Trophoblast cell (in vitro differentiated cells and primary cell): ENCODE measurements around the gene DENND4B.

Source experiments
- DNase-seq, 2 donors: peaks; one replicate each; pipeline ENCODE4 v3.0.0-alpha.2; 2016
- H2AFZ ChIP-seq: 2 replicates; pipeline ENCODE4 v1.6.1; 2013; ENCODE audit warnings: low read length, moderate library complexity, mild to moderate bottlenecking; ENCODE audit not compliant: insufficient read depth, poor library complexity
- H2AK5ac ChIP-seq: 2 replicates; pipeline ENCODE4 v1.6.1; 2013; ENCODE audit warnings: mild to moderate bottlenecking, low read length
- H2BK120ac ChIP-seq: 2 replicates; pipeline ENCODE4 v1.6.1; 2013; ENCODE audit warnings: low read length, mild to moderate bottlenecking, moderate library complexity; ENCODE audit not compliant: insufficient read depth, poor library complexity
- H2BK12ac ChIP-seq: 2 replicates; pipeline ENCODE4 v1.6.1; 2013; ENCODE audit warnings: mild to moderate bottlenecking, low read length, moderate library complexity
- H2BK5ac ChIP-seq: 2 replicates; pipeline ENCODE4 v1.6.1; 2013; ENCODE audit warnings: low read length, low read depth, moderate library complexity, mild to moderate bottlenecking; ENCODE audit not compliant: poor library complexity
- H3K14ac ChIP-seq: 2 replicates; pipeline ENCODE4 v1.6.1; 2013; ENCODE audit warnings: mild to moderate bottlenecking, low read length
- H3K18ac ChIP-seq: 2 replicates; pipeline ENCODE4 v1.6.1; 2013; ENCODE audit warnings: mild to moderate bottlenecking, low read length
- H3K23ac ChIP-seq: 2 replicates; pipeline ENCODE4 v1.6.1; 2013; ENCODE audit warnings: low read length
- H3K27ac ChIP-seq: 2 replicates; pipeline ENCODE4 v1.5.1; 2013; ENCODE audit warnings: low read depth, mild to moderate bottlenecking, inconsistent platforms, low read length, moderate library complexity
- H3K27me3 ChIP-seq: 2 replicates; pipeline ENCODE4 v1.6.1; 2013; ENCODE audit warnings: inconsistent platforms, mild to moderate bottlenecking, low read length, moderate library complexity; ENCODE audit not compliant: insufficient read depth
- H3K36me3 ChIP-seq, 2 experiments: 1 replicate in 1 of 2; 2 replicates in 1 of 2; pipeline ENCODE4 v1.6.1; 2013; ENCODE audit warnings: low read length in 2 of 2, mild to moderate bottlenecking in 2 of 2, moderate library complexity in 1 of 2; ENCODE audit not compliant: insufficient read depth in 2 of 2, control insufficient read depth in 1 of 2
- H3K4ac ChIP-seq: 2 replicates; pipeline ENCODE4 v1.6.1; 2013; ENCODE audit warnings: low read depth, mild to moderate bottlenecking, low read length, moderate library complexity
- H3K4me1 ChIP-seq, 2 experiments: 1 replicate in 1 of 2; 2 replicates in 1 of 2; pipeline ENCODE4 v1.6.1; 2013; ENCODE audit warnings: low read length in 2 of 2, mild to moderate bottlenecking in 2 of 2, moderate library complexity in 1 of 2; ENCODE audit not compliant: insufficient read depth in 2 of 2, control insufficient read depth in 1 of 2
- H3K4me2 ChIP-seq: 2 replicates; pipeline ENCODE4 v1.6.1; 2013; ENCODE audit warnings: inconsistent platforms, mild to moderate bottlenecking, low read length, moderate library complexity
- H3K4me3 ChIP-seq: 2 replicates; pipeline ENCODE4 v1.5.1; 2013; ENCODE audit warnings: mild to moderate bottlenecking, low read depth, low read length, inconsistent platforms
- H3K79me1 ChIP-seq: one replicate; pipeline ENCODE4 v1.6.1; 2013; ENCODE audit warnings: low read length
- H3K79me2 ChIP-seq: 2 replicates; pipeline ENCODE4 v1.6.1; 2013; ENCODE audit warnings: low read length, mild to moderate bottlenecking; ENCODE audit not compliant: control insufficient read depth, insufficient read depth, poor library complexity
- H3K9ac ChIP-seq: 2 replicates; pipeline ENCODE4 v1.6.1; 2013; ENCODE audit warnings: mild to moderate bottlenecking, low read length
- H3K9me3 ChIP-seq: 2 replicates; pipeline ENCODE4 v1.6.1; 2013; ENCODE audit warnings: low read depth, mild to moderate bottlenecking, control low read depth, inconsistent platforms, low read length; ENCODE audit not compliant: insufficient read depth
- H4K12ac ChIP-seq: 2 replicates; pipeline ENCODE4 v1.6.1; 2013; ENCODE audit warnings: low read depth, mild to moderate bottlenecking, low read length, moderate library complexity
- H4K8ac ChIP-seq: 2 replicates; pipeline ENCODE4 v1.6.1; 2013; ENCODE audit warnings: low read depth, mild to moderate bottlenecking, low read length, moderate library complexity
- H4K91ac ChIP-seq: one replicate; pipeline ENCODE4 v1.6.1; 2013; ENCODE audit warnings: low read depth, mild to moderate bottlenecking, low read length, moderate library complexity
- WGBS: extraction: QIAGEN DNeasy Blood & Tissue Kit; methylation state at CpG from one replicate; pipeline ENCODE4 v1.1.7; 2013; ENCODE audit warnings: missing lambda C conversion rate; ENCODE audit not compliant: insufficient read length, insufficient coverage; ENCODE audit errors: extremely low coverage; 5-methylcytosine and 5-hydroxymethylcytosine counted together

Gene DENND4B

DNA sequence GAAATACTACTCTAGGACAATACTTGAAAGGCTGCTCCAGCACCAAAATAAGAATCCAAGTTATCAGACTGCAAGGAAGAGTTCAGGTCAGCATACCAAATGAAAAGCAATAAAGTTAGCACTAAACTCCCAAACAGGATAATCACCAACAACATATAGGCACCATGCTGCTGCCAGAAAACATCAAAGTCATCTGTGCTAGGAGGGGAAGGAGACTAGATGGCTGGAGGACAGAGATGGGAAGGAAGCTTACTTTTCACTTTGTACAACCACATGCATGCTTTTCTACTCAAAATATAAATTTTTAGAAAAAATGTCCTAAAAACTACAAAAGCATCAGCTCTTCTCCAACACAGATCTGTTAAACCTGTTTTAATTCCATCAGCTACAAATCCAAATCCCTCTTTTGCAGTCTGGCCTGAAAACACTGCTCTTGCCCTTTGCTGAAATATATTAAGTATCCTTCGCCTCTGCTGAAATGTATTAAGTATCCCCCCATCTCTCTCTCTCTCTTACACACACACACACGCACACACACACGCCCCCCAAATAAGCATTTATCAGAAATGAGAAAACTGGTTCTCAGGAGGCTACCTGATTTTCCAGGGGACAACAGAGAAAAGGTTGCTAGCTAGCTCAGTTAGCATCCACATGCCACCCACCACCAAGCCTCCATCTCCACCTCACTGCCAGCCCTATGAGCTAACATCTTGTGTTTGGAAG lies 25.3 kb downstream of the DENND4B start:
- Histone ChIP-seq H3K4me3 (peak overlapping the region; percentile 93), H3K23ac (no peak overlapping the region), H2BK5ac (peak overlapping the region; percentile 27), H3K4ac (peak overlapping the region; percentile 88), H2BK120ac (no peak overlapping the region), H2AFZ (no peak overlapping the region), H3K18ac (no peak overlapping the region), H3K36me3 (peaks cover 0 to 4% of the 10 kb centered on the region in 2 experiments), H4K91ac (no peak overlapping the region), H4K8ac (no peak overlapping the region), H3K4me1 (peaks cover 8 to 9% of the 10 kb centered on the region in 2 experiments), H4K12ac (no peak overlapping the region), H3K9ac (no peak overlapping the region), H3K27me3 (no peaks in the 10 kb centered on the region), H3K27ac (no peak overlapping the region), H3K4me2 (peak overlapping the region; percentile 86), H3K14ac (peak overlapping the region; percentile 31), H3K79me2 (peaks cover 21% of the 10 kb centered on the region), H2AK5ac (no peak overlapping the region), H2BK12ac (no peak overlapping the region), H3K79me1 (peaks cover 14% of the 10 kb centered on the region), H3K9me3 (no peaks in the 10 kb centered on the region)
- WGBS: no CpG with 5 or more reads among the region's 3 CpGs
- DNase-seq: no peak

- peaks cover 0 to 6% of the 10 kb centered on the region in 2 experiments for H3K36me3 ChIP-seq
- no peak overlapping the region for H3K9ac ChIP-seq
- H3K79me2 ChIP-seq: peaks cover 21% of the 10 kb centered on the region
- H3K18ac ChIP-seq: no peak overlapping the region
- H2BK5ac ChIP-seq: no peak overlapping the region
- no CpG with 5 or more reads among the region's 4 CpGs for WGBS
- H4K91ac ChIP-seq: no peak overlapping the region
- no peaks in the 10 kb centered on the region for H3K27me3 ChIP-seq
- no peak overlapping the region for H3K23ac ChIP-seq
- peak overlapping the region; percentile 91 for H3K4ac ChIP-seq
- H3K79me1 ChIP-seq: peaks cover 14% of the 10 kb centered on the region
- H3K4me2 ChIP-seq: peak overlapping the region; percentile 4
- no peaks in the 10 kb centered on the region for H3K9me3 ChIP-seq
- no peak overlapping the region for H4K8ac ChIP-seq
- no peak overlapping the region for H2AFZ ChIP-seq
- H2BK12ac ChIP-seq: no peak overlapping the region
- no peak overlapping the region for H3K14ac ChIP-seq
- H3K27ac ChIP-seq: no peak overlapping the region
- no peak overlapping the region for H3K4me3 ChIP-seq
- no peak overlapping the region for H2AK5ac ChIP-seq
- DNase-seq: no peak
- H2BK120ac ChIP-seq: no peak overlapping the region
- H3K4me1 ChIP-seq: peaks cover 8 to 9% of the 10 kb centered on the region in 2 experiments
- no peak overlapping the region for H4K12ac ChIP-seq
Observed at GRCh38 chr1:153919876-153920852, 26.4 kb downstream of the DENND4B start.

DNA sequence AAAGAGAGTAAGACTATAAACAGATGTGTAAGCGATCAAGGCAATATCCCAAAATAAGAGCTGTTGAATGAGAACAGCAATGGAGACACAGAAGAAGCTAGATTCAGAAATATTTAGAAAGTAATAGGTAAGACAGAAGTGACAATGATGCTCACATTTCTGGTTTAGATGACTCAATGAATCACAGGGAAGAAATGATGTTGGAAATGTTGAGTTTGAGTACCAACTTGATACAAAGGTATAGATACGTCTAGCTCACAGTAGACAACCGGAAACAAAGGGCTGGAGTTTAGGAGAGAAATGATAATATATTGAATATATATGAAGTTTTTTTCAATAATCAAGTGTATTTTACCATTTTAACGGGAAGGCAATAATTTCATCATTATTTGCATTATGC lies 30.2 kb downstream of the DENND4B start:
- no peaks in the 10 kb centered on the region for H3K27me3 ChIP-seq
- no peak overlapping the region for H4K12ac ChIP-seq
- H3K18ac ChIP-seq: no peak overlapping the region
- H3K14ac ChIP-seq: no peak overlapping the region
- WGBS: no CpG with 5 or more reads among the region's 4 CpGs
- H3K4me3 ChIP-seq: no peak overlapping the region
- no peak overlapping the region for H2BK12ac ChIP-seq
- H2AFZ ChIP-seq: no peak overlapping the region
- no peak overlapping the region for H3K4ac ChIP-seq
- H3K4me2 ChIP-seq: no peak overlapping the region
- H2BK120ac ChIP-seq: no peak overlapping the region
- H3K9ac ChIP-seq: no peak overlapping the region
- peaks cover 0 to 10% of the 10 kb centered on the region in 2 experiments for H3K36me3 ChIP-seq
- H3K9me3 ChIP-seq: no peaks in the 10 kb centered on the region
- H3K79me1 ChIP-seq: no peaks in the 10 kb centered on the region
- H3K23ac ChIP-seq: no peak overlapping the region
- no peak overlapping the region for H2BK5ac ChIP-seq
- H3K4me1 ChIP-seq: peaks cover 2 to 5% of the 10 kb centered on the region in 2 experiments
- H4K91ac ChIP-seq: no peak overlapping the region
- H3K79me2 ChIP-seq: peaks cover 9% of the 10 kb centered on the region
- no peak overlapping the region for H2AK5ac ChIP-seq
- no peak overlapping the region for H4K8ac ChIP-seq
- H3K27ac ChIP-seq: no peak overlapping the region
- DNase-seq: no peak

GRCh38 chr1:153912349-153912748 lies 34.2 kb downstream of the DENND4B start:
- H3K4ac ChIP-seq: peak overlapping the region; percentile 91
- no peak overlapping the region for H3K4me3 ChIP-seq
- H4K8ac ChIP-seq: no peak overlapping the region
- no peak overlapping the region for H2BK120ac ChIP-seq
- no peak overlapping the region for H4K12ac ChIP-seq
- no peak overlapping the region for H3K27ac ChIP-seq
- H2AK5ac ChIP-seq: no peak overlapping the region
- H3K23ac ChIP-seq: no peak overlapping the region
- peaks cover 6% of the 10 kb centered on the region for H3K79me2 ChIP-seq
- no peak for DNase-seq
- H2AFZ ChIP-seq: no peak overlapping the region
- no peak overlapping the region for H3K18ac ChIP-seq
- no peak overlapping the region for H3K9ac ChIP-seq
- no peak overlapping the region for H4K91ac ChIP-seq
- no peak overlapping the region for H3K14ac ChIP-seq
- no peak overlapping the region for H3K4me2 ChIP-seq
- H3K9me3 ChIP-seq: no peaks in the 10 kb centered on the region
- H3K79me1 ChIP-seq: no peaks in the 10 kb centered on the region
- WGBS: no CpG with 5 or more reads among the region's 2 CpGs
- no peaks in the 10 kb centered on the region for H3K4me1 ChIP-seq
- H2BK5ac ChIP-seq: no peak overlapping the region
- H2BK12ac ChIP-seq: no peak overlapping the region
- no peaks in the 10 kb centered on the region for H3K27me3 ChIP-seq
- peaks cover 6% of the 10 kb centered on the region in 2 experiments for H3K36me3 ChIP-seq
